C4-2B (cell line): ENCODE results near the gene CD3E.

Experiments
- CTCF ChIP-seq: fragments of 450-650 bp; conservative IDR thresholded peaks from 2 replicates; pipeline ENCODE4 v1.5.1; 2017; ENCODE audit warnings: mild to moderate bottlenecking
- ZFX ChIP-seq: fragments of 450-650 bp; IDR thresholded peaks from 2 replicates; pipeline ENCODE4 v1.6.1; 2017

GRCh38 chr11:118342503-118343161 is 38.1 kb downstream of the CD3E start, which contains the start of gene CD3D:
- TF ChIP-seq CTCF, result no peak
- TF ChIP-seq ZFX, result no peak
